ENCODE data around the gene RPL38. TPM values are rescaled to one million over a fixed set of nuclear protein-coding genes. Genes with fewer than 3 reads are reported as not detected.

RPL38 gene
- 443 and 450 TPM in 2 replicates for total RNA-seq

DNA sequence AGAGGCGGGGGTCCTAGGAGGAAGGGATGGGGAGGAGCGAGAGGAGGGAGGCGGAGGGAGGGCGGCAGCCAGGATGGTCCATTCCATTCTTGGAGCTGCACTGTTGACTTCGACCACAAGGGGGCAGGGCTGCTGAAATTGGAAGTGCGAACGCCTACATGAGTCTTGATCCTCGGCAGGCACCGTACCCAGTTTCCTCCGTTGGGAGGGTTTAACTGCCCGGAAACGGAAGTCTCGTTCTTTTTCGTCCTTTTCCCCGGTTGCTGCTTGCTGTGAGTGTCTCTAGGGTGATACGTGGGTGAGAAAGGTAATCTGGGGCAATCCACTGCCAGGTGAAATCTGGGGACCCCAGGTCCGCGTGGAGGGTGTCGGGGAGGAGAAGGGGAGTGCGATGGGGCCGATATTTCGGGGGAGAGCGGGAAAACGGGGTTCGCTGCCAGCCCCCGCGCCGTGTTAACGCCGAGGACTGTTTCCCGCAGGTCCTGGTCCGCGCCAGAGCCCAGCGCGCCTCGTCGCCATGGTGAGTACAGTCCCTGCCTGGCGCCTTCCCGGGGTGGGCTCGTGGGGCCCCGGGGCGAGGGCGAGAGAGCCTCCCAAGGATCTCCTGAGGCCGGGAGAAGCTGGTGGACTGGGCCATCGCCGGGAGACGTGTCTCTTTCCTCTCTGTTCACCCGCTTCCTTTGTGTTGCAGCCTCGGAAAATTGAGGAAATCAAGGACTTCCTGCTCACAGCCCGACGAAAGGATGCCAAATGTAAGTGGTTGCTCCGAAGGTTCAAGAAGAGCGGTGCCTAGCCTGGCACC, at the start of gene RPL38:
RPL38 (plus strand) TSS at position 240 of the 802 bp plus-strand sequence; CDS start at position 518, 278 bp downstream.

DNA sequence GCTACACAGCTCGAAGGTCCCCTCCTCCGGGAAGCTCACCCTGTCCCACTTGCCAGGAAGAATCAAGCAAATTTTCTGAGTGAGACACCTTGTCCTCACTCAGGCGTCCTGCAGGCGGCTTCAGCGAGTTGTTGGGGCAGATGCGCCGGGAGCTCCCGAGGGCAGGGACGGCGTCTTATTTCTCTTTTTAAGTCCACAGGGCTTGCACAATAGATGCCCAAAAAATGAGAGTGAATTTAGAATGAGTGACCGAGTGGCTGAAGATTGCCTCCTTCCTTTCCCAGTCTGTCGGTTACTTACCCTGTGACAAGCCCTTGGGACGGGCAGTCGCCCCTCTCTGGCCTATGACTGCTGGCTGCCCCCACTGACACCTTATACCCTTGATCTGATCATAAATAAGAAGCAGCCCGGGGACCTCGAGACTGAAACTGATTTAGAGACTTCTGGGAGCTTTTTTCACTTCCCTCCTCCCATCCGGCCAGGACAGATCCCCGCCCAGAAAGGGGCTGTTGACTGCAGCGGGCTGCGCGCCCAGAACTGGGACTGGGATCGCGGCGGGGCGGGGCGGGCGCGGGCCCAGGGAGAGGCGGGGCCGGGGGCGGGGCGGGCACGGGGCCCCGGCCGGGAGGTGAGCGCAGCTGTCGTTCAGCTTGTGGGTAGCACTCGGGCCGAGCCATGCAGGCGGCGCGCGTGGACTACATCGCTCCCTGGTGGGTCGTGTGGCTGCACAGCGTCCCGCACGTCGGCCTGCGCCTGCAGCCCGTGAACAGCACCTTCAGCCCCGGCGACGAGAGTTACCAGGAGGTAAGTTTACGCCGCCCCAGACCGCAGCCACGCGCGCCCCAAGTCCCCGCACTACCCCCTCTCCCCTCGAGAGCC, 9.7 kb downstream of the RPL38 start, which contains the start of gene TTYH2:
TTYH2 (plus strand) TSS at position 659 of the 879 bp plus-strand sequence; CDS start at position 676, 17 bp downstream.

Other genes with a start within 250 kb of the RPL38 start
- gene TTYH2, start 9.9 kb downstream of the RPL38 start, total RNA-seq = 7.1 and 15.8 TPM in 2 replicates
- not detected in 2 replicates for gene DNAI2, start 70.6 kb downstream of the RPL38 start, total RNA-seq
- gene KIF19, start 122.5 kb downstream of the RPL38 start, total RNA-seq = 0.54 and 1.1 TPM in 2 replicates
- gene BTBD17, start 158.2 kb downstream of the RPL38 start, total RNA-seq = not detected in 2 replicates
- not detected in 2 replicates for gene GPR142, start 163.8 kb downstream of the RPL38 start, total RNA-seq
- 44.6 and 47.7 TPM in 2 replicates for gene GPRC5C, start 228.4 kb downstream of the RPL38 start, total RNA-seq

Measured in cardiac ventricle fibroblast (primary cell).